HepG2 (cell line): ENCODE data around the gene PHKG2. TPM values are rescaled to one million over a fixed set of nuclear protein-coding genes. Genes with fewer than 3 reads are reported as not detected.
A peak's percentile ranks its signal among the peaks of the same experiment; 100 is the strongest.

Experiments used
- BORCS8-MEF2B ChIP-seq: sonication (generic); formaldehyde crosslinking; IDR thresholded peaks from 2 replicates; pipeline ENCODE4 v1.8.0; 2022; ENCODE audit warnings: mild to moderate bottlenecking, missing genetic modification reagents
- CHCHD3 ChIP-seq: sonication (generic); formaldehyde crosslinking; IDR thresholded peaks from 2 replicates; pipeline ENCODE4 v1.8.0; 2022; ENCODE audit warnings: mild to moderate bottlenecking, missing genetic modification reagents, moderate library complexity
- GABPA ChIP-seq, 2 experiments: IDR thresholded peaks; 2 replicates each; pipeline ENCODE4 v1.6.1; 2011 to 2016; ENCODE audit warnings: low read depth in 2 of 2, low read length in 1 of 2, missing biosample characterization in 1 of 2, missing genetic modification characterization in 1 of 2
- IKZF4 ChIP-seq: sonication (generic); formaldehyde crosslinking; IDR thresholded peaks from 2 replicates; pipeline ENCODE4 v1.5.1; 2020; ENCODE audit warnings: borderline replicate concordance, mild to moderate bottlenecking, low read depth, missing genetic modification reagents; ENCODE audit errors: not compliant biosample characterization
- KLF9 ChIP-seq: IDR thresholded peaks from 2 replicates; pipeline ENCODE4 v1.6.1; 2016; ENCODE audit warnings: low read depth
- KMT2B ChIP-seq: IDR thresholded peaks from 2 replicates; pipeline ENCODE4 v1.6.1; 2016; ENCODE audit warnings: missing genetic modification reagents, missing compliant biosample characterization
- NFE2L2 ChIP-seq: fragments of 150-350 bp; IDR thresholded peaks from 2 replicates; pipeline ENCODE4 v1.6.1; 2014; ENCODE audit warnings: low read length
- NFKB2 ChIP-seq: sonication (generic); formaldehyde crosslinking; IDR thresholded peaks from 2 replicates; pipeline ENCODE4 v1.4.0; 2020; ENCODE audit warnings: missing genetic modification reagents, borderline replicate concordance
- PHF20 ChIP-seq: sonication (generic); formaldehyde crosslinking; IDR thresholded peaks from 2 replicates; pipeline ENCODE4 v1.5.0; 2020; ENCODE audit warnings: mild to moderate bottlenecking, missing genetic modification reagents
- RAD21 ChIP-seq: fragments of 450-650 bp; formaldehyde crosslinking; IDR thresholded peaks from 2 replicates; pipeline ENCODE4 v1.5.0; 2020; ENCODE audit warnings: mild to moderate bottlenecking
- RFX3 ChIP-seq: IDR thresholded peaks from 2 replicates; pipeline ENCODE4 v1.6.1; 2016; ENCODE audit warnings: missing biosample characterization, missing genetic modification reagents
- TBL1XR1 ChIP-seq: fragments of 150-350 bp; IDR thresholded peaks from 2 replicates; pipeline ENCODE4 v1.6.1; 2014; ENCODE audit warnings: borderline replicate concordance, low read length; ENCODE audit not compliant: partially characterized antibody
- ZFP37 ChIP-seq: sonication (generic); formaldehyde crosslinking; IDR thresholded peaks from 2 replicates; pipeline ENCODE4 v1.4.0; 2020; ENCODE audit warnings: missing genetic modification reagents, borderline replicate concordance
- ZFX ChIP-seq: sonication (generic); formaldehyde crosslinking; IDR thresholded peaks from 2 replicates; pipeline ENCODE4 v1.4.0; 2020; ENCODE audit warnings: mild to moderate bottlenecking, low read depth, missing genetic modification reagents, moderate library complexity
- ZNF292 ChIP-seq: sonication (generic); formaldehyde crosslinking; IDR thresholded peaks from 2 replicates; pipeline ENCODE4 v1.8.1; 2022; ENCODE audit warnings: mild to moderate bottlenecking, low read depth, missing genetic modification reagents, borderline replicate concordance
- ZNF335 ChIP-seq: sonication (generic); formaldehyde crosslinking; IDR thresholded peaks from 2 replicates; pipeline ENCODE4 v1.4.0; 2020; ENCODE audit warnings: missing genetic modification reagents
- ZNF383 ChIP-seq: sonication (generic); formaldehyde crosslinking; IDR thresholded peaks from 2 replicates; pipeline ENCODE4 v1.4.0; 2020; ENCODE audit warnings: missing genetic modification reagents, mild to moderate bottlenecking, borderline replicate concordance
- ZNF441 ChIP-seq: sonication (generic); formaldehyde crosslinking; IDR thresholded peaks from 2 replicates; pipeline ENCODE4 v1.7.0; 2021; ENCODE audit warnings: missing genetic modification reagents, borderline replicate concordance
- ZNF605 ChIP-seq: sonication (generic); formaldehyde crosslinking; IDR thresholded peaks from 2 replicates; pipeline ENCODE4 v1.8.0; 2022; ENCODE audit warnings: mild to moderate bottlenecking, missing genetic modification reagents
- ZNF891 ChIP-seq: sonication (generic); formaldehyde crosslinking; IDR thresholded peaks from 2 replicates; pipeline ENCODE4 v1.5.0; 2020; ENCODE audit warnings: mild to moderate bottlenecking, missing genetic modification reagents
- polyA plus RNA-seq, 8 experiments: library from polyadenylated mRNA; depleted of rRNA in 3 of 8; stranded (reverse) in 7 of 8; unstranded in 1 of 8; fragments of >200 nt; fragmentation: Illumina TruSeq in 4 of 8; extraction: Trizol in 4 of 8; gene quantifications; 2 replicates each; pipeline versions ENCODE4 v1.2.1 to v1.2.3, GENCODE V29; 2011 to 2016; ENCODE audit warnings: low read depth in 4 of 8, missing spikeins in 1 of 8, mixed read lengths in 1 of 8; ENCODE audit not compliant: insufficient read depth in 1 of 8
- total RNA-seq, 5 experiments: library from RNA; depleted of rRNA; stranded (reverse); fragments of >200 nt; fragmentation: Illumina TruSeq; extraction: Trizol; gene quantifications; 2 replicates each; pipeline ENCODE4 v1.2.3, GENCODE V29; 2016; ENCODE audit warnings: low read depth in 1 of 5
- TF ChIP-seq, protein P1 (sequence below): sonication (generic); formaldehyde crosslinking; IDR thresholded peaks from 2 replicates; pipeline ENCODE4 v1.8.0; 2022; ENCODE audit warnings: missing genetic modification reagents, mild to moderate bottlenecking, borderline replicate concordance
- TF ChIP-seq, protein P2 (sequence below): sonication (generic); formaldehyde crosslinking; IDR thresholded peaks from 2 replicates; pipeline ENCODE4 v1.8.1; 2023; ENCODE audit warnings: mild to moderate bottlenecking, missing genetic modification reagents
- TF ChIP-seq, protein P3 (sequence below): sonication (generic); formaldehyde crosslinking; IDR thresholded peaks from 2 replicates; pipeline ENCODE4 v1.8.1; 2023; ENCODE audit warnings: mild to moderate bottlenecking, missing genetic modification reagents
- TF ChIP-seq, protein P4 (sequence below): sonication (generic); formaldehyde crosslinking; IDR thresholded peaks from 2 replicates; pipeline ENCODE4 v1.5.0; 2020; ENCODE audit warnings: mild to moderate bottlenecking, missing genetic modification reagents

PHKG2 gene
- total and polyA plus RNA-seq, 2 of the 13 experiments (the other 11 are each of a cell fraction or from before 2014, with no cell fraction given) = 37.4 to 42.1 TPM

DNA sequence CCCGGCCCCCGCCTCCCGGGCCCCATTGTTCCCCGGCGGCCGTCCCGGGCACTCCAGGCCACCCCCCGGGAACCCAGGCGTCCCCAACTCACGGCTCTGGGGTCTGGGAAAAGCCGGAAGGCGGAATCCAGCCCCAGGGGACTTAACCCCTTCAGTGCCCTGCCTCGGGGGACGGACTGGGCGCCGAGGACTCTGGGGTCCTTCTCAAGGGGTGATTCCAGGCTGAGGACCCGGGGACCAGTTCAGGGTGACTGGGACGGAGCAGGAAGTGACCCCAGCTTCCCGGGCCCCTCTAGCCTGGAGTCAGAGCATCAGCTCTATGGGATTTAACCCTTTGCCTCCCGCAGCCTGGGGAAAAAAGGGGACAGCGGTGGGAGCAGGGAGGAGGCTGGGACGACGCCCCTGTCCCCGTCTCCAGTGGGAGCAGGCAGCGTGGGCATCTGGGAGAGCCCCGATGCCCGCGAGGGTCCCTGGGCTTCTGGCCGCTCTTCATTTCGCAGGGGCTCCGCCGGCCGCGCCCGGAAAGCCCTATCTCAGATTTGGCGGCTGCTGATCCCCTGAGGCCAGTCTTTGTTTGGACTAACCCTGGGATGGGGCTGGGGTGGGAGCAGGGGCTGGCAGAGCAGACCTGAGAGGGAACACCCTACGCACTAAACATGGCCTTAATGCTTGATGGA is 38.8 kb downstream of the PHKG2 start, which contains the start of gene ZNF629 (continued):
- TF ChIP-seq ZNF605 (CRISPR knock-in tag) = peak; percentile 83
- TF ChIP-seq, protein P1, sequence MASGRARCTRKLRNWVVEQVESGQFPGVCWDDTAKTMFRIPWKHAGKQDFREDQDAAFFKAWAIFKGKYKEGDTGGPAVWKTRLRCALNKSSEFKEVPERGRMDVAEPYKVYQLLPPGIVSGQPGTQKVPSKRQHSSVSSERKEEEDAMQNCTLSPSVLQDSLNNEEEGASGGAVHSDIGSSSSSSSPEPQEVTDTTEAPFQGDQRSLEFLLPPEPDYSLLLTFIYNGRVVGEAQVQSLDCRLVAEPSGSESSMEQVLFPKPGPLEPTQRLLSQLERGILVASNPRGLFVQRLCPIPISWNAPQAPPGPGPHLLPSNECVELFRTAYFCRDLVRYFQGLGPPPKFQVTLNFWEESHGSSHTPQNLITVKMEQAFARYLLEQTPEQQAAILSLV (CRISPR knock-in tag) = peak; percentile 85; the same call in 1 of the 2 replicates
- TF ChIP-seq, protein P2, sequence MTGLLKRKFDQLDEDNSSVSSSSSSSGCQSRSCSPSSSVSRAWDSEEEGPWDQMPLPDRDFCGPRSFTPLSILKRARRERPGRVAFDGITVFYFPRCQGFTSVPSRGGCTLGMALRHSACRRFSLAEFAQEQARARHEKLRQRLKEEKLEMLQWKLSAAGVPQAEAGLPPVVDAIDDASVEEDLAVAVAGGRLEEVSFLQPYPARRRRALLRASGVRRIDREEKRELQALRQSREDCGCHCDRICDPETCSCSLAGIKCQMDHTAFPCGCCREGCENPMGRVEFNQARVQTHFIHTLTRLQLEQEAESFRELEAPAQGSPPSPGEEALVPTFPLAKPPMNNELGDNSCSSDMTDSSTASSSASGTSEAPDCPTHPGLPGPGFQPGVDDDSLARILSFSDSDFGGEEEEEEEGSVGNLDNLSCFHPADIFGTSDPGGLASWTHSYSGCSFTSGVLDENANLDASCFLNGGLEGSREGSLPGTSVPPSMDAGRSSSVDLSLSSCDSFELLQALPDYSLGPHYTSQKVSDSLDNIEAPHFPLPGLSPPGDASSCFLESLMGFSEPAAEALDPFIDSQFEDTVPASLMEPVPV (CRISPR knock-in tag) = peak; percentile 36
- peak; percentile 88 for TF ChIP-seq ZNF292 (CRISPR knock-in tag)
- TF ChIP-seq ZNF335 (CRISPR knock-in tag) = peak; percentile 88
- peak; percentile 78; the same call in 1 of the 2 replicates for TF ChIP-seq NFKB2
- no peak for TF ChIP-seq NFE2L2
- no peak for TF ChIP-seq RFX3 (CRISPR knock-in tag)
- TF ChIP-seq ZFP37 (CRISPR knock-in tag) = 0 out of 2 replicates have a peak, but pooled peaks have one; percentile 71
- TF ChIP-seq, protein P3, sequence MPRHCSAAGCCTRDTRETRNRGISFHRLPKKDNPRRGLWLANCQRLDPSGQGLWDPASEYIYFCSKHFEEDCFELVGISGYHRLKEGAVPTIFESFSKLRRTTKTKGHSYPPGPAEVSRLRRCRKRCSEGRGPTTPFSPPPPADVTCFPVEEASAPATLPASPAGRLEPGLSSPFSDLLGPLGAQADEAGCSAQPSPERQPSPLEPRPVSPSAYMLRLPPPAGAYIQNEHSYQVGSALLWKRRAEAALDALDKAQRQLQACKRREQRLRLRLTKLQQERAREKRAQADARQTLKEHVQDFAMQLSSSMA (CRISPR knock-in tag) = no peak; the same call in 1 of the 2 replicates
- TF ChIP-seq KMT2B (CRISPR knock-in tag) = peak; percentile 77
- TF ChIP-seq, protein P4, sequence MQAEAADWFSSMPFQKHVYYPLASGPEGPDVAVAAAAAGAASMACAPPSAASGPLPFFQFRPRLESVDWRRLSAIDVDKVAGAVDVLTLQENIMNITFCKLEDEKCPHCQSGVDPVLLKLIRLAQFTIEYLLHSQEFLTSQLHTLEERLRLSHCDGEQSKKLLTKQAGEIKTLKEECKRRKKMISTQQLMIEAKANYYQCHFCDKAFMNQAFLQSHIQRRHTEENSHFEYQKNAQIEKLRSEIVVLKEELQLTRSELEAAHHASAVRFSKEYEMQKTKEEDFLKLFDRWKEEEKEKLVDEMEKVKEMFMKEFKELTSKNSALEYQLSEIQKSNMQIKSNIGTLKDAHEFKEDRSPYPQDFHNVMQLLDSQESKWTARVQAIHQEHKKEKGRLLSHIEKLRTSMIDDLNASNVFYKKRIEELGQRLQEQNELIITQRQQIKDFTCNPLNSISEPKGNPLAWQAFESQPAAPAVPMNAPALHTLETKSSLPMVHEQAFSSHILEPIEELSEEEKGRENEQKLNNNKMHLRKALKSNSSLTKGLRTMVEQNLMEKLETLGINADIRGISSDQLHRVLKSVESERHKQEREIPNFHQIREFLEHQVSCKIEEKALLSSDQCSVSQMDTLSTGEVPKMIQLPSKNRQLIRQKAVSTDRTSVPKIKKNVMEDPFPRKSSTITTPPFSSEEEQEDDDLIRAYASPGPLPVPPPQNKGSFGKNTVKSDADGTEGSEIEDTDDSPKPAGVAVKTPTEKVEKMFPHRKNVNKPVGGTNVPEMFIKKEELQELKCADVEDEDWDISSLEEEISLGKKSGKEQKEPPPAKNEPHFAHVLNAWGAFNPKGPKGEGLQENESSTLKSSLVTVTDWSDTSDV (CRISPR knock-in tag) = peak; percentile 90
- peak; percentile 79; the same call in 1 of the 2 replicates for TF ChIP-seq BORCS8-MEF2B (CRISPR knock-in tag)
- TF ChIP-seq RAD21 = peak; percentile 62
- TF ChIP-seq ZNF891 (CRISPR knock-in tag) = peak; percentile 93; the same call in 1 of the 2 replicates
- peak; percentile 47 for TF ChIP-seq TBL1XR1
- TF ChIP-seq IKZF4 (CRISPR knock-in tag) = peak; percentile 67
- TF ChIP-seq PHF20 = peak; percentile 89
- TF ChIP-seq KLF9 (CRISPR knock-in tag) = 0 out of 2 replicates have a peak, but pooled peaks have one; percentile 64
- no peak for TF ChIP-seq ZNF383
- peak; percentile 81 for TF ChIP-seq GABPA (IDR thresholded peaks at IDR 0.05; ENCODE audit: low read depth, low read length)
- TF ChIP-seq GABPA (CRISPR knock-in tag; IDR thresholded peaks at IDR 0.05; ENCODE audit: low read depth) = peak; percentile 98
- peak; percentile 67 for TF ChIP-seq ZFX
- TF ChIP-seq ZNF441 = 0 out of 2 replicates have a peak, but pooled peaks have one; percentile 30
- peak; percentile 90 for TF ChIP-seq CHCHD3 (CRISPR knock-in tag)
